Activated naive CD8-positive, alpha-beta T cell treated with anti-CD3 and anti-CD28 coated beads for 36 hours (primary cell): ENCODE data around the gene CDH23. TPM values are rescaled to one million over a fixed set of nuclear protein-coding genes. Genes with fewer than 3 reads are reported as not detected.

Experiments used
- DNase-seq: peaks from one replicate; pipeline ENCODE4 v3.0.0; 2021
- H3K27ac Mint-ChIP-seq: one replicate; pipeline ENCODE4 v1.8.0; 2022; ENCODE audit warnings: mild to moderate bottlenecking, moderate library complexity, mixed read lengths
- H3K27me3 Mint-ChIP-seq: one replicate; pipeline ENCODE4 v1.8.0; 2022; ENCODE audit warnings: mild to moderate bottlenecking, mixed read lengths
- H3K36me3 Mint-ChIP-seq: one replicate; pipeline ENCODE4 v1.8.0; 2021; ENCODE audit warnings: mild to moderate bottlenecking, mixed read lengths
- H3K4me1 Mint-ChIP-seq: one replicate; pipeline ENCODE4 v1.8.0; 2021; ENCODE audit warnings: mixed read lengths
- H3K4me3 Mint-ChIP-seq: one replicate; pipeline ENCODE4 v1.8.0; 2022; ENCODE audit warnings: mild to moderate bottlenecking, moderate library complexity, mixed read lengths
- H3K9me3 Mint-ChIP-seq: one replicate; pipeline ENCODE4 v1.8.0; 2022; ENCODE audit warnings: mixed read lengths
- total RNA-seq, 2 experiments: library from RNA; stranded (reverse); gene quantifications; one replicate each; pipeline ENCODE4 v1.2.3, GENCODE V29; 2021

Gene CDH23
- total RNA-seq, 2 experiments from 2014 or later, result 1.4 TPM

- no peak for DNase-seq
- Mint-ChIP-seq H3K27me3 (no peaks in the 10 kb centered on the region), H3K9me3 (no peaks in the 10 kb centered on the region), H3K27ac (peak overlapping the region; percentile 93), H3K4me3 (no peak overlapping the region), H3K36me3 (peaks cover 38% of the 10 kb centered on the region), H3K4me1 (peaks cover 80% of the 10 kb centered on the region)
Measured at GRCh38 chr10:71763352-71764127, 366.8 kb downstream of the CDH23 start.

GRCh38 chr10:71765176-71765904 lies 368.6 kb downstream of the CDH23 start:
- peak overlapping the region; percentile 27 for H3K4me3 Mint-ChIP-seq
- no peaks in the 10 kb centered on the region for H3K9me3 Mint-ChIP-seq
- H3K4me1 Mint-ChIP-seq, result peaks cover 82% of the 10 kb centered on the region
- DNase-seq, result no peak
- H3K27me3 Mint-ChIP-seq, result no peaks in the 10 kb centered on the region
- peak overlapping the region; percentile 93 for H3K27ac Mint-ChIP-seq
- H3K36me3 Mint-ChIP-seq, result peaks cover 35% of the 10 kb centered on the region

GRCh38 chr10:71765906-71766716 lies 369.4 kb downstream of the CDH23 start:
- H3K4me1 Mint-ChIP-seq, result peaks cover 82% of the 10 kb centered on the region
- no peaks in the 10 kb centered on the region for H3K27me3 Mint-ChIP-seq
- H3K4me3 Mint-ChIP-seq, result no peak overlapping the region
- no peak for DNase-seq
- H3K27ac Mint-ChIP-seq, result peak overlapping the region; percentile 93
- no peaks in the 10 kb centered on the region for H3K9me3 Mint-ChIP-seq
- H3K36me3 Mint-ChIP-seq, result peaks cover 30% of the 10 kb centered on the region

- Mint-ChIP-seq H3K4me1 (peaks cover 83% of the 10 kb centered on the region), H3K27ac (peak overlapping the region; percentile 93), H3K36me3 (peaks cover 27% of the 10 kb centered on the region), H3K27me3 (no peaks in the 10 kb centered on the region), H3K9me3 (no peaks in the 10 kb centered on the region), H3K4me3 (no peak overlapping the region)
- no peak for DNase-seq
Measured at GRCh38 chr10:71766717-71767419, 370.1 kb downstream of the CDH23 start.

GRCh38 chr10:71767420-71768035 lies 370.8 kb downstream of the CDH23 start:
- H3K36me3 Mint-ChIP-seq, result peaks cover 32% of the 10 kb centered on the region
- no peak for DNase-seq
- peak overlapping the region; percentile 73 for H3K4me3 Mint-ChIP-seq
- no peaks in the 10 kb centered on the region for H3K27me3 Mint-ChIP-seq
- H3K27ac Mint-ChIP-seq, result peak overlapping the region; percentile 93
- H3K9me3 Mint-ChIP-seq, result no peaks in the 10 kb centered on the region
- peaks cover 84% of the 10 kb centered on the region for H3K4me1 Mint-ChIP-seq

- Mint-ChIP-seq H3K36me3 (peaks cover 27% of the 10 kb centered on the region), H3K9me3 (no peaks in the 10 kb centered on the region), H3K27ac (peak overlapping the region; percentile 93), H3K4me1 (peaks cover 77% of the 10 kb centered on the region), H3K4me3 (peak overlapping the region; percentile 81), H3K27me3 (no peaks in the 10 kb centered on the region)
- DNase-seq, result no peak
Measured at GRCh38 chr10:71769279-71769823, 372.6 kb downstream of the CDH23 start.

GRCh38 chr10:71770255-71770654 lies 373.5 kb downstream of the CDH23 start:
- H3K4me1 Mint-ChIP-seq, result peaks cover 77% of the 10 kb centered on the region
- no peak for DNase-seq
- H3K27me3 Mint-ChIP-seq, result no peaks in the 10 kb centered on the region
- no peaks in the 10 kb centered on the region for H3K9me3 Mint-ChIP-seq
- peak overlapping the region; percentile 81 for H3K4me3 Mint-ChIP-seq
- peaks cover 26% of the 10 kb centered on the region for H3K36me3 Mint-ChIP-seq
- H3K27ac Mint-ChIP-seq, result peak overlapping the region; percentile 93

GRCh38 chr10:71770789-71771188 lies 374.1 kb downstream of the CDH23 start:
- Mint-ChIP-seq H3K27ac (peak overlapping the region; percentile 93), H3K9me3 (no peaks in the 10 kb centered on the region), H3K4me3 (peak overlapping the region; percentile 81), H3K36me3 (peaks cover 23% of the 10 kb centered on the region), H3K4me1 (peaks cover 77% of the 10 kb centered on the region), H3K27me3 (no peaks in the 10 kb centered on the region)
- no peak for DNase-seq

GRCh38 chr10:71771204-71771603 lies 374.5 kb downstream of the CDH23 start:
- Mint-ChIP-seq H3K36me3 (peaks cover 21% of the 10 kb centered on the region), H3K4me3 (peak overlapping the region; percentile 81), H3K9me3 (no peaks in the 10 kb centered on the region), H3K27me3 (no peaks in the 10 kb centered on the region), H3K27ac (peak overlapping the region; percentile 93), H3K4me1 (peaks cover 78% of the 10 kb centered on the region)
- no peak for DNase-seq

- H3K27ac Mint-ChIP-seq, result peak overlapping the region; percentile 93
- H3K4me3 Mint-ChIP-seq, result peak overlapping the region; percentile 81
- H3K36me3 Mint-ChIP-seq, result peaks cover 21% of the 10 kb centered on the region
- no peaks in the 10 kb centered on the region for H3K27me3 Mint-ChIP-seq
- peaks cover 77% of the 10 kb centered on the region for H3K4me1 Mint-ChIP-seq
- peak; percentile 63 for DNase-seq
- H3K9me3 Mint-ChIP-seq, result no peaks in the 10 kb centered on the region
Measured at GRCh38 chr10:71771821-71772617, 375.3 kb downstream of the CDH23 start.

GRCh38 chr10:71772832-71773220 lies 376.1 kb downstream of the CDH23 start:
- peaks cover 3% of the 10 kb centered on the region for H3K9me3 Mint-ChIP-seq
- peak overlapping the region; percentile 93 for H3K27ac Mint-ChIP-seq
- peak overlapping the region; percentile 81 for H3K4me3 Mint-ChIP-seq
- no peak for DNase-seq
- peaks cover 72% of the 10 kb centered on the region for H3K4me1 Mint-ChIP-seq
- H3K36me3 Mint-ChIP-seq, result peaks cover 22% of the 10 kb centered on the region
- no peaks in the 10 kb centered on the region for H3K27me3 Mint-ChIP-seq

GRCh38 chr10:71773221-71773971 lies 376.7 kb downstream of the CDH23 start, which contains the start of gene VSIR:
VSIR (minus strand) TSS chr10:71773520; CDS start chr10:71773439, 81 bp downstream.
- peak within 1 kb of the TSS; percentile 81 for H3K4me3 Mint-ChIP-seq
- H3K27me3 Mint-ChIP-seq, result no peaks in the 10 kb centered on the region
- H3K27ac Mint-ChIP-seq, result peak within 1 kb of the TSS; percentile 93

More at GRCh38 chr10:71773221-71773971, 376.7 kb downstream of the CDH23 start, which contains the start of gene VSIR:
- peak; percentile 97 for DNase-seq
- Mint-ChIP-seq H3K4me1 (peaks cover 66% of the 10 kb centered on the region), H3K36me3 (peaks cover 17% of the 10 kb centered on the region), H3K9me3 (peaks cover 3% of the 10 kb centered on the region)
